Heart left ventricle (tissue), 16 donors: Measurements from ENCODE around the gene ZNF426. TPM values are rescaled to one million over a fixed set of nuclear protein-coding genes. Genes with fewer than 3 reads are reported as not detected.

Experiments used
- ATAC-seq, 4 donors: fragments of 200-7000 bp; cut with Tn5 transposase; one replicate each; pipeline ENCODE4 v1.9.1; 2020 to 2022; ENCODE audit warnings: moderate library complexity in 4 of 4, mild to moderate bottlenecking in 3 of 4, moderate number of reproducible peaks in 1 of 4
- DNase-seq, 5 donors: peaks; one replicate each; pipeline ENCODE4 v3.0.0-alpha.2; 2020
- H3K27ac ChIP-seq, 12 donors: fragments of 200-600 bp; sonication (generic) in 4 of 12; one replicate each; pipeline versions ENCODE4 v1.5.0 to v1.8.0; 2016 to 2022; ENCODE audit warnings: mild to moderate bottlenecking in 2 of 12
- H3K27me3 ChIP-seq, 9 donors: fragments of 200-600 bp; sonication (generic) in 2 of 9; one replicate each; pipeline versions ENCODE4 v1.5.1 to v1.8.0; 2016 to 2022; ENCODE audit warnings: mild to moderate bottlenecking in 3 of 9
- H3K36me3 ChIP-seq, 9 donors: fragments of 200-600 bp; sonication (generic) in 2 of 9; one replicate each; pipeline versions ENCODE4 v1.5.0 to v1.8.0; 2018 to 2022; ENCODE audit warnings: mild to moderate bottlenecking in 2 of 9
- H3K4me1 ChIP-seq, 12 donors: fragments of 200-600 bp; sonication (generic) in 4 of 12; one replicate each; pipeline versions ENCODE4 v1.5.0 to v1.8.0; 2016 to 2022; ENCODE audit warnings: mild to moderate bottlenecking in 3 of 12
- H3K4me3 ChIP-seq, 12 donors: fragments of 200-600 bp; sonication (generic) in 4 of 12; one replicate each; pipeline versions ENCODE4 v1.5.0 to v1.8.0; 2017 to 2022; ENCODE audit warnings: mild to moderate bottlenecking in 9 of 12, moderate library complexity in 4 of 12
- H3K9me3 ChIP-seq, 12 donors: fragments of 200-600 bp; sonication (generic) in 4 of 12; one replicate each; pipeline versions ENCODE4 v1.5.0 to v1.8.0; 2016 to 2022; ENCODE audit warnings: mild to moderate bottlenecking in 1 of 12
- CTCF ChIP-seq, 12 donors: fragments of 200-600 bp; sonication (generic) in 4 of 12; IDR thresholded peaks; one replicate each; pipeline versions ENCODE4 v1.5.0 to v1.8.0; 2018 to 2022; ENCODE audit warnings: antibody characterized with exemption in 12 of 12, mild to moderate bottlenecking in 5 of 12
- POLR2A ChIP-seq, 2 donors: fragments of 450-650 bp; IDR thresholded peaks; one replicate each; pipeline ENCODE4 v1.6.1; 2017; ENCODE audit warnings: antibody characterized with exemption in 2 of 2, mild to moderate bottlenecking in 2 of 2, moderate library complexity in 2 of 2
- WGBS, 4 donors: extraction: QIAGEN DNeasy Blood & Tissue Kit in 2 of 4; methylation state at CpG; one replicate each; pipeline versions ENCODE4 v1.1.5 to v1.1.7; 2013 to 2018; 5-methylcytosine and 5-hydroxymethylcytosine counted together
- intact Hi-C, 10 donors: fragments of 100-400 bp; cut with DNase I; formaldehyde crosslinking; loops; one replicate each; pipeline versions ENCODE4 v1.11.1 to v1.14.2; 2022
- polyA plus RNA-seq, 2 donors: library from polyadenylated mRNA; stranded (reverse); fragments of 200-250 nt; gene quantifications; one replicate each; pipeline ENCODE4 v1.2.3, GENCODE V29; 2013
- total RNA-seq, 9 donors: library from RNA; depleted of rRNA in 2 of 9; stranded (reverse); fragments of >200 nt in 2 of 9; fragmentation: NEBNext Ultra II Directional in 3 of 9; extraction: Animal tissue kit (Norgen Biotek cat#: 25700) in 3 of 9; gene quantifications; one replicate each; pipeline versions ENCODE4 v1.1.0 to v1.2.4, GENCODE V29; 2016 to 2023
- donor health status: ischemic (EF 13 %, LVEDD 7.1; RV severe dilation, severe dysfunction).
- donor health status: healthy with polysubstance abuse.
- donor health status: DM: no; HTN: yes; CAD: no.
- donor health status: DM: no; HTN: no; CAD: no.
- donor health status: ischemic (EF 25% LVEDD 6.9; RV normal size, moderate dysfunction).
- donor health status: ischemic (EF 25% LVEDD 5.7; RV mildly dilated, moderate dysfunction).
- donor health status: healthy.
- donor health status: DM: yes; HTN: yes; CAD: no.
- donor health status: ischemic (EF 35%, LVEDD 5.7; RV mildly dilated, moderate dysfunction).
- donor health status: nonischemic (EF 11% LVEDD 7.7; RV severe dilation, severe dysfunction).
- donor health status: DM: yes; HTN: yes; CAD: no.
- donor health status: PGD.
- donor health status: ischemic (EF 29% LVEDD 5.4; RV normal size, mild dysfunction).
- donor health status: nonischemic (EF 23%, LVEDD 6.1; RV moderate dilation, normal function).

ZNF426 gene
- total and polyA plus RNA-seq, 11 donors = 3.0 to 21.9 (median 14.3) TPM

DNA sequence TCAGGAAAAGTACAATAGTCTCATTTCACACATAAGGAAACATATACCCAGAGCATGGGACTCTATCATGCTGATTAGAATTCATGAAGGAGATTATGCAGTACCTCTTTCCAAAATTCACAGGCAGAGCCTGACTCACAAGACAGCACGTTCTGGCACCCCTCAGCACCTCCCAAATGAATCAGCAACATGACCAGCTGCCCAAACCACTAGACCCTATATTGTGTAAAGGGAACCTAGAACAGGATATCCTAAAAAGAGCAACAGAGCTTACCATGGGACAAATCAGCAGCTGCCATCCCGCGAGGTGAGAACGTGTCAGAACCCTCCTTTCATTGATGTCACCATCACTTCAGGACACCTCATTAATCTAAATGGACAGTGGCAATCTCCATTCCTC lies 2.5 kb downstream of the ZNF426 start:
- DNase-seq = no peak
- Histone ChIP-seq H3K27me3 (no peaks in the 10 kb centered on the region), H3K36me3 (peaks cover 12 to 60% (median 54%) of the 10 kb centered on the region in 9 donors), H3K4me1 (peaks cover 0 to 18% (median 12%) of the 10 kb centered on the region in 12 donors), H3K4me3 (no peak overlapping the region), H3K27ac (no peak overlapping the region), H3K9me3 (peaks cover 0 to 63% (median 21%) of the 10 kb centered on the region in 12 donors)
- no peak for ATAC-seq
- no peak for TF ChIP-seq CTCF (IDR thresholded peaks at IDR 0.05)
- TF ChIP-seq POLR2A (IDR thresholded peaks at IDR 0.05) = no peak
- 95 to 97% (median 96%) methylated on average over 4 of the region's 4 CpGs for WGBS, 4 donors
- intact Hi-C loops = loop anchor here in 4 of 10 donors (2.0 to 10.0 kb wide), 9 partner anchors 46 to 251 kb away; partner anchors contain the start of genes ZNF121 (in 2 of the 4), ZNF266 (in 2 of the 4), ZNF699 (in 2 of the 4) and ZNF559 (in 1 of the 4)

DNA sequence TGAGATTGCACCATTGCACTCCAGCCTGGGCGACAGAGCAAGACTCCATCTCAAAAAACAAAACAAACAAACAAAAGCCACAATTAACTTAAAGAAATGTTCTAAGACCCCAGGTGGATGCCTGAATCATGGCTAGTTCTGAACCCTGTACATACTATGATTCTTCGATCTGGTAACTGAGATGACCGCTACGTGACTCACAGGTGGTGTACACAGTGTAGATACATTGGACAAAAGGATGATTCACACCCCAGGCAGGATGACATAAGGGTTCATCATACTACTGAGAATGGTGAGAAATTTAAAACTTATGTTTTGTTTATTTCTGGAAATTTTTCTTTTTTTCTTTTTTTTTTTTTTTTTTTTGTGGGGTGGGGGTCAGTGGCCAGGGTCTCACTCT lies 6.5 kb downstream of the ZNF426 start:
- ATAC-seq (no peak), DNase-seq (no peak)
- Histone ChIP-seq H3K4me3 (no peak overlapping the region), H3K9me3 (peaks cover 4 to 100% (median 61%) of the 10 kb centered on the region in 12 donors), H3K27ac (no peak overlapping the region), H3K36me3 (peaks cover 40 to 99% (median 92%) of the 10 kb centered on the region in 9 donors), H3K4me1 (peaks cover 0 to 4% (median 0%) of the 10 kb centered on the region in 12 donors), H3K27me3 (no peaks in the 10 kb centered on the region)
- intact Hi-C loops = loop anchor here in 2 of 10 donors (10.0 kb wide), 3 partner anchors 53 to 227 kb away; partner anchors contain the start of genes ZNF121 (in 1 of the 2) and ZNF699 (in 1 of the 2)
- 89 to 98% (median 98%) methylated on average over 4 of the region's 4 CpGs for WGBS, 4 donors
- TF ChIP-seq POLR2A (IDR thresholded peaks at IDR 0.05) = no peak
- no peak for TF ChIP-seq CTCF (IDR thresholded peaks at IDR 0.05)

GRCh38 chr19:9528757-9529336 lies 9.6 kb downstream of the ZNF426 start:
- Histone ChIP-seq H3K4me1 (no peaks in the 10 kb centered on the region), H3K27ac (no peak overlapping the region), H3K9me3 (peaks cover 4 to 100% (median 91%) of the 10 kb centered on the region in 12 donors), H3K36me3 (peaks cover 40 to 98% (median 69%) of the 10 kb centered on the region in 9 donors), H3K4me3 (no peak overlapping the region), H3K27me3 (no peaks in the 10 kb centered on the region)
- no peak for TF ChIP-seq CTCF (IDR thresholded peaks at IDR 0.05)
- DNase-seq (no peak), ATAC-seq (no peak)
- intact Hi-C loops = no loop called here
- WGBS, 4 donors = 96 to 99% (median 98%) methylated on average over 5 of the region's 5 CpGs

- no peaks in the 10 kb centered on the region for H3K27me3 ChIP-seq
- peaks cover 8 to 100% (median 94%) of the 10 kb centered on the region in 12 donors for H3K9me3 ChIP-seq
- H3K4me3 ChIP-seq = no peak overlapping the region
- intact Hi-C loops = no loop called here
- H3K36me3 ChIP-seq = peaks cover 11 to 67% (median 21%) of the 10 kb centered on the region in 9 donors
- DNase-seq (no peak), ATAC-seq (no peak)
- H3K27ac ChIP-seq = no peak overlapping the region
- TF ChIP-seq CTCF (IDR thresholded peaks at IDR 0.05) (no peak), POLR2A (IDR thresholded peaks at IDR 0.05) (no peak)
- no peaks in the 10 kb centered on the region for H3K4me1 ChIP-seq
- 91 to 98% (median 97%) methylated on average over 1 of the region's 1 CpG for WGBS, 4 donors
Measured at GRCh38 chr19:9523885-9524474, 14.5 kb downstream of the ZNF426 start.
